GM18868 (cell line): ENCODE data around the gene COMTD1.

Source experiments
- ATAC-seq: cut with Tn5 transposase; IDR thresholded peaks from one replicate; pipeline ENCODE4 v1.9.1; 2021; ENCODE audit warnings: mild to moderate bottlenecking, moderate library complexity; ENCODE audit not compliant: unreplicated experiment

Gene COMTD1

GRCh38 chr10:75245354-75246250, 9.8 kb upstream of the COMTD1 start:
- ATAC-seq: no peak

- ATAC-seq: no peak
Measured at GRCh38 chr10:75244487-75245353, 9.0 kb upstream of the COMTD1 start.

GRCh38 chr10:75243426-75243825, 7.7 kb upstream of the COMTD1 start:
- ATAC-seq: no peak

- ATAC-seq: no peak
Measured at GRCh38 chr10:75240329-75241076, 4.7 kb upstream of the COMTD1 start.

GRCh38 chr10:75239096-75239790, 3.5 kb upstream of the COMTD1 start:
- no peak for ATAC-seq

GRCh38 chr10:75238182-75239095, 2.7 kb upstream of the COMTD1 start:
- ATAC-seq: no peak

GRCh38 chr10:75236178-75236825, 545 bp upstream of the COMTD1 start:
- ATAC-seq: peak; percentile 1

- ATAC-seq: peak; percentile 3
Measured at GRCh38 chr10:75234683-75235374, 928 bp downstream of the COMTD1 start.

- ATAC-seq: peak; percentile 49
Measured at GRCh38 chr10:75234017-75234682, 1.6 kb downstream of the COMTD1 start.

GRCh38 chr10:75233444-75234016, 2.2 kb downstream of the COMTD1 start:
- no peak for ATAC-seq

GRCh38 chr10:75231672-75232581, 3.8 kb downstream of the COMTD1 start:
- ATAC-seq: no peak

- ATAC-seq: peak; percentile 47
Measured at GRCh38 chr10:75230600-75231038, 5.1 kb downstream of the COMTD1 start.

GRCh38 chr10:75229971-75230370, 5.8 kb downstream of the COMTD1 start:
- ATAC-seq: no peak

GRCh38 chr10:75228834-75229233, 6.9 kb downstream of the COMTD1 start:
- ATAC-seq: no peak

GRCh38 chr10:75228278-75228677, 7.5 kb downstream of the COMTD1 start:
- no peak for ATAC-seq

- ATAC-seq: no peak
Measured at GRCh38 chr10:75226656-75227055, 9.1 kb downstream of the COMTD1 start.
